Measurements from ENCODE around the gene KLF17. TPM values are rescaled to one million over a fixed set of nuclear protein-coding genes. Genes with fewer than 3 reads are reported as not detected.

Gene KLF17
- total RNA-seq, 1 donor from 2014 or later = 0.23 TPM

DNA sequence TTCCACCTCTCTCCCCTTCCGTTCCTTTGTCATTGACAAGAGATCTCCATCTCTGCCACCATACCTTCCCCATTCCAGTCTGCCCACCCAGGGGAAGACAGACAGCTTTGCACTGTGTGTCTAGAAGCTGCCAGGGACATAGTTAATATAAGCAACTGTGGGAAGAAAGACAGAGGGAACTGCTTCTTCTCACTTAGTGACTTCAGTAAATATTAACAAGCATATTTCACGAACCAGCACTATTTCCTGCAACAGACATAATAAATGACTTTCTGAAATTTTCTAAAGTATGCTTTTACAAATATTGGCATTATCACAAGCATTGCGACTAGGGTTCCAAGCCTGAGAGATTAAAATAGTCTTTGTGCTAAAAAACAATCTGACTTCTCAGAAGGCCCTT, 44.2 kb upstream of the KLF17 start:
- H3K4me1 Mint-ChIP-seq (ENCODE audit: unreplicated experiment) = peaks cover 17% of the 10 kb centered on the region
- no peak overlapping the region for H3K4me3 Mint-ChIP-seq (ENCODE audit: unreplicated experiment)
- H3K27me3 Mint-ChIP-seq (ENCODE audit: unreplicated experiment) = peaks cover 3% of the 10 kb centered on the region
- no peaks in the 10 kb centered on the region for H3K36me3 Mint-ChIP-seq (ENCODE audit: low read depth, unreplicated experiment)
- H3K9me3 Mint-ChIP-seq (ENCODE audit: unreplicated experiment) = no peaks in the 10 kb centered on the region
- TF ChIP-seq, protein P1, sequence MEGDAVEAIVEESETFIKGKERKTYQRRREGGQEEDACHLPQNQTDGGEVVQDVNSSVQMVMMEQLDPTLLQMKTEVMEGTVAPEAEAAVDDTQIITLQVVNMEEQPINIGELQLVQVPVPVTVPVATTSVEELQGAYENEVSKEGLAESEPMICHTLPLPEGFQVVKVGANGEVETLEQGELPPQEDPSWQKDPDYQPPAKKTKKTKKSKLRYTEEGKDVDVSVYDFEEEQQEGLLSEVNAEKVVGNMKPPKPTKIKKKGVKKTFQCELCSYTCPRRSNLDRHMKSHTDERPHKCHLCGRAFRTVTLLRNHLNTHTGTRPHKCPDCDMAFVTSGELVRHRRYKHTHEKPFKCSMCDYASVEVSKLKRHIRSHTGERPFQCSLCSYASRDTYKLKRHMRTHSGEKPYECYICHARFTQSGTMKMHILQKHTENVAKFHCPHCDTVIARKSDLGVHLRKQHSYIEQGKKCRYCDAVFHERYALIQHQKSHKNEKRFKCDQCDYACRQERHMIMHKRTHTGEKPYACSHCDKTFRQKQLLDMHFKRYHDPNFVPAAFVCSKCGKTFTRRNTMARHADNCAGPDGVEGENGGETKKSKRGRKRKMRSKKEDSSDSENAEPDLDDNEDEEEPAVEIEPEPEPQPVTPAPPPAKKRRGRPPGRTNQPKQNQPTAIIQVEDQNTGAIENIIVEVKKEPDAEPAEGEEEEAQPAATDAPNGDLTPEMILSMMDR (IDR thresholded peaks at IDR 0.05; ENCODE audit: unreplicated experiment) = no peak
- no peak overlapping the region for H3K27ac Mint-ChIP-seq (ENCODE audit: unreplicated experiment)
- no peak for DNase-seq (ENCODE audit: low spot score)

DNA sequence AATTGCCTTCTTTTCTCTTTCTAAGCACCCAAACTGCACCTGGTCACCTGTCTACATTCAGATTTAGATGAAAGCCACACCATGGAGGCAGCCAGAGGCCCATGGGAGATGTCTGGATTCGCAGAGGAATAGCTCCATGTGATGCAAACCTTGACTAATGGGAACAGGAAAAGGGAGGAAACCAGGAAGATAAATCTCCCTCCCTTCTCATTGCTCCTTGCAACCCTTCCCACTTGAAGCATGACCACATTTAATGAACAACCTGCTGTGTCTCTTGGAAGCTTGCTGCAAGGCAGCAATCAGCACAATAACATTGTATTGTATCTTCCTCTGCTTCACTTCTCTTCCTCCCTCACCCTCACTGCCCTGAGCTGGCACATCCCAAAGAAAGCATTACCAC, 42.6 kb upstream of the KLF17 start:
- Mint-ChIP-seq H3K36me3 (ENCODE audit: low read depth, unreplicated experiment) (no peaks in the 10 kb centered on the region), H3K4me3 (ENCODE audit: unreplicated experiment) (no peak overlapping the region), H3K27me3 (ENCODE audit: unreplicated experiment) (peaks cover 3% of the 10 kb centered on the region), H3K9me3 (ENCODE audit: unreplicated experiment) (no peaks in the 10 kb centered on the region), H3K4me1 (ENCODE audit: unreplicated experiment) (peaks cover 17% of the 10 kb centered on the region), H3K27ac (ENCODE audit: unreplicated experiment) (no peak overlapping the region)
- TF ChIP-seq, protein P1 (IDR thresholded peaks at IDR 0.05; ENCODE audit: unreplicated experiment) = no peak
- no peak for DNase-seq (ENCODE audit: low spot score)

DNA sequence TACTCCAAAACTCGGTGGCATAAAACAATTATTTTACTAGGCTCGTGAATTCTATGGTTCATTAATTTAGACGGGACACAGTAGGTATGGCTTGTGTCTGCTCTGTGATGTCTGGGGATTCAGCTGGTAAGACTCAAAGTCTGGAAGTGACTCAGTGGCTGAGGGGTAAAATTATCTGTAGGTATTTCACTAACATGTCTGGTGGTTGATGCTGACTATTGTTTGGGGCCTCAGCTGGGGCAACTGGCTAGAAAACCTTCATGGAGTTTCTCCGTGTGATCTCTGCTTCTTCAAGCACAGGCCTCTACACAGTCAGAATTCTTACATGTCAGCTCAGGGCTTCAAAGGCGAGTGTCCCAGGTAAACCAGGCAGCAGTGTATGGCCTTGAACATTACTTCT, 41.2 kb upstream of the KLF17 start:
- Mint-ChIP-seq H3K4me1 (ENCODE audit: unreplicated experiment) (peaks cover 17% of the 10 kb centered on the region), H3K4me3 (ENCODE audit: unreplicated experiment) (no peak overlapping the region), H3K27ac (ENCODE audit: unreplicated experiment) (no peak overlapping the region), H3K9me3 (ENCODE audit: unreplicated experiment) (no peaks in the 10 kb centered on the region), H3K27me3 (ENCODE audit: unreplicated experiment) (no peaks in the 10 kb centered on the region), H3K36me3 (ENCODE audit: low read depth, unreplicated experiment) (no peaks in the 10 kb centered on the region)
- DNase-seq (ENCODE audit: low spot score) = no peak
- TF ChIP-seq, protein P1 (IDR thresholded peaks at IDR 0.05; ENCODE audit: unreplicated experiment) = no peak

DNA sequence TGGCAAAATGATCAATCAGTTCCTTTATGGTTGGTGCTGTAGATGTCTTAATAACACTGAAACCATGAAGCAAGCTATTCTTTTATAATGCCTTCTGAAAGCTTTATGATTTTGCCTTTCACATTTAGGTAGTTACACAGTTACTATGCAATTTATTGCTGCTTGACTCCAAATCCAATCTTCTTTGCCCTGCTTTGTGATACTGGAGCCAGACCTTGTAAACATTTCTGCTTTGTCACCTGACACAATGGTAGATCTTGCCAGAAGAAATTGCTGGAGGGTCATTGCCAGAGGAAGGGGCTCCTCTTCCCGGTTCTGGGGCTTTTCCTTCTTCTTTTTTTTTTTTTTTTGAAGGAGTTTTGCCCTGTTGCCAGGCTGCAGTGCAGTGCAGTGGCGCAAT, 40.5 kb upstream of the KLF17 start:
- Mint-ChIP-seq H3K4me1 (ENCODE audit: unreplicated experiment) (peaks cover 14% of the 10 kb centered on the region), H3K27me3 (ENCODE audit: unreplicated experiment) (no peaks in the 10 kb centered on the region), H3K36me3 (ENCODE audit: low read depth, unreplicated experiment) (no peaks in the 10 kb centered on the region), H3K27ac (ENCODE audit: unreplicated experiment) (no peak overlapping the region), H3K9me3 (ENCODE audit: unreplicated experiment) (no peaks in the 10 kb centered on the region), H3K4me3 (ENCODE audit: unreplicated experiment) (no peak overlapping the region)
- no peak for DNase-seq (ENCODE audit: low spot score)
- TF ChIP-seq, protein P1 (IDR thresholded peaks at IDR 0.05; ENCODE audit: unreplicated experiment) = no peak

DNA sequence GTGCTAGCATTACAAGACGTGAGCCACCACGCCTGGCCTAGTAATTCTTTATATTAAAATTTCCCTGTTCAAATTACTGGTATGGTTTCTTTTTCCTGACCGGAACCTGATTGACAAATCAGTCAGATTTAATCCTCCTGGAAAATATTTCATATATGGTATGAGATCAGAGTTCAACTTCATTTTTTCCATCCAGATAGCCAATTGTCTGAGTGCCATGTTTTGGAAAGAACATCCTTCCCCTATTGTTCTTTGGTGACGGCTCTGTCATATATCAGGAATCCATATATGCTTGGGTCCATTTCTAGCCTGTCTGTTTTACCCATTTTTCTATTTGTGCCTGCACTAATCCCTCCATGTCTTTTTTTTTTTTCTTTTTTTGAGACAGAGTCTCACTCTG, 39.1 kb upstream of the KLF17 start:
- Mint-ChIP-seq H3K9me3 (ENCODE audit: unreplicated experiment) (no peaks in the 10 kb centered on the region), H3K4me3 (ENCODE audit: unreplicated experiment) (no peak overlapping the region), H3K27ac (ENCODE audit: unreplicated experiment) (no peak overlapping the region), H3K27me3 (ENCODE audit: unreplicated experiment) (no peaks in the 10 kb centered on the region), H3K4me1 (ENCODE audit: unreplicated experiment) (peaks cover 9% of the 10 kb centered on the region), H3K36me3 (ENCODE audit: low read depth, unreplicated experiment) (no peaks in the 10 kb centered on the region)
- TF ChIP-seq, protein P1 (IDR thresholded peaks at IDR 0.05; ENCODE audit: unreplicated experiment) = no peak
- no peak for DNase-seq (ENCODE audit: low spot score)
